ENCODE results near the gene TRAF3. TPM values are rescaled to one million over a fixed set of nuclear protein-coding genes. Genes with fewer than 3 reads are reported as not detected.
A peak's percentile ranks its signal among the peaks of the same experiment; 100 is the strongest.

The TRAF3 gene
- total and polyA plus RNA-seq, 10 donors, result 11.1 to 61.5 (median 39.1) TPM

DNA sequence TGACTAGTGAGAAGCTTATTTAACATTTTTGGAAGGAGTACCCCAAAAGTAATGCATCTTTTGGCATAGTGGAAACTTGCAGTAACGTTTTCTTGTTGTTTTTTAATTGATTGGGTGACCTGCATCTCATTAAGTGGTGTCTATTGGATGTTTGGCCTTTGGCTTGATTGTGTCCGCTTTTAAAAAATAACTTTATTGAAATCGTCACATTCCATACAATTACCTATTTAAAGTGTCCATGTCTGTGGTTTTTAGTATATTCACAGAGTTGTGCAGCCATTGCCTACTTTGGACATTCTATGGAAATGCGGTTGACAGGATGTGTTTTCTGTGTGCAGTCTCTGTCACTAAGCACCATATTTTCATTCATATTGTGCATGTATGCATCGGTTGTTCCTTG, 46.3 kb downstream of the TRAF3 start:
- TF ChIP-seq, protein P1, sequence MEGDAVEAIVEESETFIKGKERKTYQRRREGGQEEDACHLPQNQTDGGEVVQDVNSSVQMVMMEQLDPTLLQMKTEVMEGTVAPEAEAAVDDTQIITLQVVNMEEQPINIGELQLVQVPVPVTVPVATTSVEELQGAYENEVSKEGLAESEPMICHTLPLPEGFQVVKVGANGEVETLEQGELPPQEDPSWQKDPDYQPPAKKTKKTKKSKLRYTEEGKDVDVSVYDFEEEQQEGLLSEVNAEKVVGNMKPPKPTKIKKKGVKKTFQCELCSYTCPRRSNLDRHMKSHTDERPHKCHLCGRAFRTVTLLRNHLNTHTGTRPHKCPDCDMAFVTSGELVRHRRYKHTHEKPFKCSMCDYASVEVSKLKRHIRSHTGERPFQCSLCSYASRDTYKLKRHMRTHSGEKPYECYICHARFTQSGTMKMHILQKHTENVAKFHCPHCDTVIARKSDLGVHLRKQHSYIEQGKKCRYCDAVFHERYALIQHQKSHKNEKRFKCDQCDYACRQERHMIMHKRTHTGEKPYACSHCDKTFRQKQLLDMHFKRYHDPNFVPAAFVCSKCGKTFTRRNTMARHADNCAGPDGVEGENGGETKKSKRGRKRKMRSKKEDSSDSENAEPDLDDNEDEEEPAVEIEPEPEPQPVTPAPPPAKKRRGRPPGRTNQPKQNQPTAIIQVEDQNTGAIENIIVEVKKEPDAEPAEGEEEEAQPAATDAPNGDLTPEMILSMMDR (IDR thresholded peaks at IDR 0.05 in 8 of 11, conservative IDR thresholded peaks at IDR 0.05 in 3 of 11), result no peak
- TF ChIP-seq POLR2A (IDR thresholded peaks at IDR 0.05) (no peak), POLR2AphosphoS5 (IDR thresholded peaks at IDR 0.05) (no peak)

DNA sequence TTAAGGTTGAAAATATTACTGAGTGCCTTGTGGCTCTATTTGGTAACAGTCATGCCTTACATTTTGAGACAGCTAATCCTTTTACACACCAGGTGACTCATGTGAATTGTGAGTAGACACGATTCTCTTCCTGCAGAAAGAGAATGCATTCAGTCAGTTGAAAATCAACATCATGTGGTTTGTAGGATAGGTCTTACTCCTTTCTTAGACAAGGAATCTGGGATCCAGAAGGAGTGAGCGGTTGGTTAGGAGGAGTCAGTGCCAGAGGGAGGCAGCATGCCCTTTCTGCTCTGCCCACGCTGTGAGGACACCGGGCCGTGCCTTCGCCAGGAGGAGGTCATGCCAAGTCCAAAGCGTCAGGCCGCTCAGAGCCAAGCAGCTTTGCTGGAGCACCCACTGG, 47.6 kb downstream of the TRAF3 start:
- Histone ChIP-seq H3K27ac (no peak overlapping the region), H3K4me3 (no peak overlapping the region), H3K4me1 (peaks cover 1 to 98% (median 57%) of the 10 kb centered on the region in 6 donors), H3K36me3 (peaks cover 0 to 25% (median 2%) of the 10 kb centered on the region in 6 donors), H3K27me3 (replicated peaks in 1 of 7) (no peaks in the 10 kb centered on the region), H3K9me3 (no peaks in the 10 kb centered on the region)
- intact Hi-C loops (cut with DNase I; ENCODE audit: low total_unique reads), result no loop called here
- 93 to 96% (median 94%) methylated on average over 8 of the region's 8 CpGs for WGBS, 5 donors
- TF ChIP-seq POLR2AphosphoS5 (IDR thresholded peaks at IDR 0.05), result peak in 1 of 3 donors; percentile 17
- TF ChIP-seq, protein P1 (IDR thresholded peaks at IDR 0.05 in 8 of 11, conservative IDR thresholded peaks at IDR 0.05 in 3 of 11), result no peak
- DNase-seq, result no peak

More for the DNA sequence above, 46.3 kb downstream of the TRAF3 start:
- Histone ChIP-seq H3K4me3 (no peak overlapping the region), H3K36me3 (peaks cover 0 to 25% (median 2%) of the 10 kb centered on the region in 6 donors), H3K27me3 (replicated peaks in 1 of 7) (no peaks in the 10 kb centered on the region), H3K4me1 (peaks cover 6 to 98% (median 65%) of the 10 kb centered on the region in 6 donors), H3K27ac (no peak overlapping the region), H3K9me3 (no peaks in the 10 kb centered on the region)
- WGBS, 5 donors, result 85 to 93% (median 91%) methylated on average over 5 of the region's 5 CpGs
- DNase-seq, result no peak
- intact Hi-C loops (cut with DNase I; ENCODE audit: low total_unique reads), result no loop called here

DNA sequence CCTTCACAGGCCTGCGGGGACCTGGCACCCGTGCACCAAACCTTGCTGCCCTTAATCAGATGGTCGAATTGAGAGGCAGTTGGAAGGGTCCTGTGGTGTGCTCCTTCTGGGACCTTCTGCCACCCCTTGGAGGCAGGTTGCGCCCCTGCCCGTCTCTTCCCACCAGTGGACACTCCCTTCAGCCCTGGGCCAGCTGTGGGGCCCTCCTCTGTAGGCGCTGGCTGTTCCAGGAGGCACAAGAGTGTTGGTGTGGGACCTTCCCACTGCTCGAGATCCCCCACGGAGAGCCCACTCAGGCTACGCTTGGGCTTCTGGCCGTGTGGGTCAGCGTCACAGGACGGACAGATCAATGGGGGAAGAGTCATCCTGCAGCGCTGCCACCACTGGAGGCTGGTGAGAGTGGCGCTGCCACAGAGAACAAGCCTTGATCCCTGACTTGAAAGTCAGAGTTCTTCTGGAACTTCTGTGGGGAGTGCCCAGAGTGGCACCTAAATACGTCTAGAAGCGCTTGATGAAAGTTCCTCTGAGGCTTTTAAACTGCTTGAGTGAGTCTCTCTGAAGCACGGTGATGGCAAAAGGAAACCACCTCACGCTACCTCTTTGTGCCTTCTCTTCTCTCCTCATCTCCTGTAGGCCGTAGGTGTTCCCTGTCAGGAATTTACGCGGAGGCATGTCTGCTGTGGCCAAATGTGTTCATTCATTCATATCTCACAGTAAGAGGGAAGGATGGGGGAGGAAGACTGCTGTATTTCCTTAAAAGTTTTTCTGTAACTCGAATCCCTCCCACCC, 48.3 kb downstream of the TRAF3 start:
- H3K4me1 ChIP-seq, result peaks cover 0 to 94% (median 56%) of the 10 kb centered on the region in 6 donors
- 76 to 87% (median 87%) methylated on average over 18 to 22 of the region's 22 CpGs for WGBS, 5 donors
- TF ChIP-seq POLR2A (IDR thresholded peaks at IDR 0.05) (no peak), POLR2AphosphoS5 (IDR thresholded peaks at IDR 0.05) (no peak)
- TF ChIP-seq, protein P1 (IDR thresholded peaks at IDR 0.05 in 8 of 11, conservative IDR thresholded peaks at IDR 0.05 in 3 of 11), result no peak

DNA sequence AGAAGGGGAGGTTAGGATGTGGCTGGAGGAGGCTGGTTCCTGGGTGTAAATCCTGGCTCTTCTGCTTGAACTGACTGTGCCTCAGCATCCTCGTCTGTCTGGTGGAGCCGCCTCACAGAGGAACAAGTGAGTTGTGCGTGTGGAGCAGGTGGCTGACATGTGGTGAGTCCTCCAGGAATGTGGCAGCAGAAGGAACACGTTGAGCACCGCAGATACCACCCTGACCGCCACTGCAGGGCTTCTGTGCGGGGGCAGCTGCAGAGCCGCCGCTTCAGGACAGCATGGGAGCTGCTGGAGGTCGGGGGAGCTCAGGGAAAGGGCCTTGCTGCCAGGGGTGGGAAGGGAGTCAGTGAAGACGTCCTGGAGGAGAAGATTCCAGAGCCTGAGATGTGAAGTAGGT, 48.9 kb downstream of the TRAF3 start:
- intact Hi-C loops (cut with DNase I; ENCODE audit: low total_unique reads), result no loop called here
- H3K4me3 ChIP-seq, result no peak overlapping the region
- H3K27me3 ChIP-seq (replicated peaks in 1 of 7), result no peaks in the 10 kb centered on the region
- WGBS, 5 donors, result 85 to 89% (median 88%) methylated on average over 11 of the region's 11 CpGs
- no peak for DNase-seq
- no peaks in the 10 kb centered on the region for H3K9me3 ChIP-seq
- H3K36me3 ChIP-seq, result peaks cover 0 to 37% (median 6%) of the 10 kb centered on the region in 6 donors
- H3K4me1 ChIP-seq, result peaks cover 0 to 94% (median 54%) of the 10 kb centered on the region in 6 donors
- TF ChIP-seq, protein P1 (IDR thresholded peaks at IDR 0.05 in 8 of 11, conservative IDR thresholded peaks at IDR 0.05 in 3 of 11), result no peak
- no peak for TF ChIP-seq POLR2AphosphoS5 (IDR thresholded peaks at IDR 0.05)
- TF ChIP-seq POLR2A (IDR thresholded peaks at IDR 0.05), result no peak
- H3K27ac ChIP-seq, result no peak overlapping the region

More for the DNA sequence above, 48.3 kb downstream of the TRAF3 start:
- no peak overlapping the region for H3K4me3 ChIP-seq
- H3K36me3 ChIP-seq, result peaks cover 0 to 31% (median 3%) of the 10 kb centered on the region in 6 donors
- no peak overlapping the region for H3K27ac ChIP-seq
- intact Hi-C loops (cut with DNase I; ENCODE audit: low total_unique reads), result no loop called here
- H3K27me3 ChIP-seq (replicated peaks in 1 of 7), result no peaks in the 10 kb centered on the region
- DNase-seq, result no peak
- H3K9me3 ChIP-seq, result no peaks in the 10 kb centered on the region

Data from spleen (tissue), 11 donors.